GM10248 (cell line): Measurements from ENCODE around the gene AUTS2.
A peak's percentile ranks its signal among the peaks of the same experiment; 100 is the strongest.

Source experiments
- CTCF ChIA-PET: fragments of 300-600 bp; sonication (Branson Sonifier 250); formaldehyde crosslinking; extraction: SDS; loops from one replicate; lab custom pipeline; 2021; ENCODE audit warnings: antibody characterized with exemption; lab: Yijun Ruan, JAX
- POLR2A ChIA-PET: fragments of 350-650 bp; sonication (Branson Sonifier 250); formaldehyde crosslinking; extraction: SDS; loops from one replicate; lab custom pipeline; 2020; ENCODE audit warnings: antibody characterized with exemption; lab: Yijun Ruan, JAX
- DNase-seq: peaks from one replicate; pipeline ENCODE4 v3.0.0; 2012; ENCODE audit errors: extremely low spot score
- CTCF ChIP-seq: IDR thresholded peaks from 2 replicates; pipeline ENCODE4 v1.5.1; 2012; ENCODE audit warnings: mild to moderate bottlenecking, low read depth; ENCODE audit errors: extremely low read depth, missing control alignments, control extremely low read depth

AUTS2 gene

GRCh38 chr7:69878591-69878990, 280.3 kb downstream of the AUTS2 start:
- CTCF ChIA-PET = no interaction called here
- no peak for DNase-seq
- POLR2A ChIA-PET = interaction anchor here (0.7 kb wide), 1 partner anchor 273 kb away, joined by 3 read pairs; no protein-coding TSS in a partner anchor
- no peak for TF ChIP-seq CTCF

- no peak for DNase-seq
- CTCF ChIA-PET = interaction anchor here (1.4 to 1.6 kb wide), 3 partner anchors 12 to 182 kb away, joined by 3 to 7 read pairs (median 6); no protein-coding TSS in a partner anchor
- POLR2A ChIA-PET = no interaction called here
- no peak for TF ChIP-seq CTCF
Measured at GRCh38 chr7:69879989-69880388, 281.7 kb downstream of the AUTS2 start.

- TF ChIP-seq CTCF = no peak
- ChIA-PET CTCF (interaction anchor here (1.4 to 1.6 kb wide), 3 partner anchors 13 to 183 kb away, joined by 3 to 7 read pairs (median 6); no protein-coding TSS in a partner anchor), POLR2A (no interaction called here)
- DNase-seq = no peak
Measured at GRCh38 chr7:69880840-69881239, 282.6 kb downstream of the AUTS2 start.

- ChIA-PET POLR2A (no interaction called here), CTCF (interaction anchor here (1.2 to 1.5 kb wide), 2 partner anchors 9 to 16 kb away, joined by 3 to 5 read pairs; no protein-coding TSS in a partner anchor)
- TF ChIP-seq CTCF = no peak
- DNase-seq = peak; percentile 31
Measured at GRCh38 chr7:69882269-69882668, 284.0 kb downstream of the AUTS2 start.

- no peak for TF ChIP-seq CTCF
- no peak for DNase-seq
- ChIA-PET POLR2A (no interaction called here), CTCF (interaction anchor here (1.2 to 1.5 kb wide), 3 partner anchors 8 to 260 kb away, joined by 3 to 5 read pairs (median 3); no protein-coding TSS in a partner anchor)
Measured at GRCh38 chr7:69883399-69883891, 285.2 kb downstream of the AUTS2 start.

DNA sequence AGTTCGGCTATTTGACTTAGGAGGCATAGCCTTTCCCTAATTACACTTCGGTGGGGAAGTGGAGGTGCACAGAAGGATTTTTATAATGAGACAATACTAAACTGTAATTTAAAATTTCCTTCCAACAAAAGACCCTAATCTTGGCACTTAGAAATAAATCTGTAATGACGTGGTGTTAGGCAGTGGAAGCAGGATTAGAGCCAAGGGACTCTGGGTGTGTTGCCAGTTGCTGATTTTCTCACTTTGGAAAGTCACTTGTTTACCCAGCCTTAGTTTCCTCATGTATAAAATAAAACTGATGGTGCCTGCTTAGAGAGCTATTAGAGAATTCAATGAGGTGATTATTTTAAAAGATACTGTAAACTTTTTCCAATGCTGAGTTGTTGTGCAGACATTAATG, 287.2 kb downstream of the AUTS2 start:
- POLR2A ChIA-PET = no interaction called here
- DNase-seq = no peak
- no peak for TF ChIP-seq CTCF
- CTCF ChIA-PET = interaction anchor here (1.1 to 1.3 kb wide), 3 partner anchors 11 to 85 kb away, joined by 3 to 4 read pairs (median 3); no protein-coding TSS in a partner anchor
